Astrocyte (in vitro differentiated cells and primary cell): Measurements from ENCODE around the gene TMEM273.

Experiments
- CTCF ChIP-seq: IDR thresholded peaks from 2 replicates; pipeline ENCODE4 v1.5.1; 2011; ENCODE audit warnings: low read depth, mild to moderate bottlenecking, inconsistent platforms, low read length, moderate library complexity; ENCODE audit not compliant: insufficient read depth
- EZH2 ChIP-seq: IDR thresholded peaks from 2 replicates; pipeline ENCODE4 v1.6.1; 2012; ENCODE audit warnings: mild to moderate bottlenecking, low read length, inconsistent platforms; ENCODE audit not compliant: insufficient read depth

- TF ChIP-seq CTCF, result no peak
- TF ChIP-seq EZH2, result no peak
These were observed 27.4 kb downstream of the TMEM273 start for GRCh38 chr10:49160814-49161213.
